HepG2 (cell line): ENCODE data around the gene PSAP. TPM values are rescaled to one million over a fixed set of nuclear protein-coding genes. Genes with fewer than 3 reads are reported as not detected.
A peak's percentile ranks its signal among the peaks of the same experiment; 100 is the strongest.

Experiments
- BCL6 ChIP-seq: IDR thresholded peaks from 2 replicates; pipeline ENCODE4 v1.6.1; 2016; ENCODE audit warnings: missing genetic modification reagents, missing compliant biosample characterization
- ELK4 ChIP-seq: sonication (generic); formaldehyde crosslinking; IDR thresholded peaks from 2 replicates; pipeline ENCODE4 v1.9.0; 2021; ENCODE audit warnings: missing genetic modification reagents, borderline replicate concordance
- IRF9 ChIP-seq: sonication (generic); formaldehyde crosslinking; IDR thresholded peaks from 2 replicates; pipeline ENCODE4 v1.8.0; 2022; ENCODE audit warnings: missing genetic modification reagents, mild to moderate bottlenecking, borderline replicate concordance
- KIAA2018 ChIP-seq: sonication (generic); formaldehyde crosslinking; IDR thresholded peaks from 2 replicates; pipeline ENCODE4 v1.5.0; 2020; ENCODE audit warnings: mild to moderate bottlenecking, missing genetic modification reagents, borderline replicate concordance
- PHF21A ChIP-seq: sonication (generic); formaldehyde crosslinking; IDR thresholded peaks from 2 replicates; pipeline ENCODE4 v1.5.0; 2020; ENCODE audit warnings: mild to moderate bottlenecking, missing genetic modification reagents
- SP5 ChIP-seq: IDR thresholded peaks from 2 replicates; pipeline ENCODE4 v1.6.1; 2016; ENCODE audit warnings: low read depth, borderline replicate concordance
- SPEN ChIP-seq: sonication (generic); formaldehyde crosslinking; IDR thresholded peaks from 2 replicates; pipeline ENCODE4 v1.5.1; 2020; ENCODE audit warnings: low read depth, mild to moderate bottlenecking, missing genetic modification reagents
- ZBTB37 ChIP-seq: sonication (generic); formaldehyde crosslinking; IDR thresholded peaks from 2 replicates; pipeline ENCODE4 v1.4.0; 2020; ENCODE audit warnings: mild to moderate bottlenecking, missing genetic modification reagents
- ZFP37 ChIP-seq: sonication (generic); formaldehyde crosslinking; IDR thresholded peaks from 2 replicates; pipeline ENCODE4 v1.4.0; 2020; ENCODE audit warnings: missing genetic modification reagents, borderline replicate concordance
- ZNF18 ChIP-seq: sonication (generic); formaldehyde crosslinking; IDR thresholded peaks from 2 replicates; pipeline ENCODE4 v1.8.0; 2022; ENCODE audit warnings: mild to moderate bottlenecking, missing genetic modification reagents; ENCODE audit not compliant: insufficient replicate concordance
- ZNF224 ChIP-seq: sonication (generic); formaldehyde crosslinking; IDR thresholded peaks from 2 replicates; pipeline ENCODE4 v1.5.0; 2020; ENCODE audit warnings: mild to moderate bottlenecking, missing genetic modification reagents
- ZNF263 ChIP-seq: sonication (generic); formaldehyde crosslinking; IDR thresholded peaks from 2 replicates; pipeline ENCODE4 v1.4.0; 2020; ENCODE audit warnings: missing genetic modification reagents
- ZNF724P ChIP-seq: sonication (generic); formaldehyde crosslinking; IDR thresholded peaks from 2 replicates; pipeline ENCODE4 v1.8.0; 2022; ENCODE audit warnings: missing genetic modification reagents, borderline replicate concordance
- ZNF792 ChIP-seq: IDR thresholded peaks from 2 replicates; pipeline ENCODE4 v1.6.1; 2016
- polyA plus RNA-seq, 8 experiments: library from polyadenylated mRNA; depleted of rRNA in 3 of 8; stranded (reverse) in 7 of 8; unstranded in 1 of 8; fragments of >200 nt; fragmentation: Illumina TruSeq in 4 of 8; extraction: Trizol in 4 of 8; gene quantifications; 2 replicates each; pipeline versions ENCODE4 v1.2.1 to v1.2.3, GENCODE V29; 2011 to 2016; ENCODE audit warnings: low read depth in 4 of 8, missing spikeins in 1 of 8, mixed read lengths in 1 of 8; ENCODE audit not compliant: insufficient read depth in 1 of 8
- total RNA-seq, 5 experiments: library from RNA; depleted of rRNA; stranded (reverse); fragments of >200 nt; fragmentation: Illumina TruSeq; extraction: Trizol; gene quantifications; 2 replicates each; pipeline ENCODE4 v1.2.3, GENCODE V29; 2016; ENCODE audit warnings: low read depth in 1 of 5

Gene PSAP
- total and polyA plus RNA-seq, 2 of the 13 experiments (the other 11 are each of a cell fraction or from before 2014, with no cell fraction given), result 323 to 643 TPM

GRCh38 chr10:71773221-71773971 is 77.7 kb downstream of the PSAP start, which contains the start of gene VSIR (continued):
- TF ChIP-seq KIAA2018, result no peak
- no peak for TF ChIP-seq ZNF792 (CRISPR knock-in tag)
- no peak for TF ChIP-seq ELK4 (CRISPR knock-in tag)
- no peak for TF ChIP-seq ZNF224 (CRISPR knock-in tag)
- no peak for TF ChIP-seq PHF21A (CRISPR knock-in tag)
- no peak for TF ChIP-seq ZBTB37 (CRISPR knock-in tag)
- TF ChIP-seq SP5 (CRISPR knock-in tag), result 0 out of 2 replicates have a peak, but pooled peaks have one; percentile 19
- no peak for TF ChIP-seq ZNF18 (CRISPR knock-in tag)
- TF ChIP-seq BCL6 (CRISPR knock-in tag), result no peak
- TF ChIP-seq SPEN, result peak; percentile 30; the same call in 1 of the 2 replicates
- TF ChIP-seq ZFP37 (CRISPR knock-in tag), result no peak
- TF ChIP-seq ZNF263 (CRISPR knock-in tag), result peak; percentile 59; the same call in 1 of the 2 replicates
- no peak for TF ChIP-seq ZNF724P (CRISPR knock-in tag)
- TF ChIP-seq IRF9 (CRISPR knock-in tag), result 0 out of 2 replicates have a peak, but pooled peaks have one; percentile 30
